ENCODE data around the gene SPINK1.

- no peak for TF ChIP-seq POLR2A (IDR thresholded peaks at IDR 0.05)
- TF ChIP-seq, protein P1, sequence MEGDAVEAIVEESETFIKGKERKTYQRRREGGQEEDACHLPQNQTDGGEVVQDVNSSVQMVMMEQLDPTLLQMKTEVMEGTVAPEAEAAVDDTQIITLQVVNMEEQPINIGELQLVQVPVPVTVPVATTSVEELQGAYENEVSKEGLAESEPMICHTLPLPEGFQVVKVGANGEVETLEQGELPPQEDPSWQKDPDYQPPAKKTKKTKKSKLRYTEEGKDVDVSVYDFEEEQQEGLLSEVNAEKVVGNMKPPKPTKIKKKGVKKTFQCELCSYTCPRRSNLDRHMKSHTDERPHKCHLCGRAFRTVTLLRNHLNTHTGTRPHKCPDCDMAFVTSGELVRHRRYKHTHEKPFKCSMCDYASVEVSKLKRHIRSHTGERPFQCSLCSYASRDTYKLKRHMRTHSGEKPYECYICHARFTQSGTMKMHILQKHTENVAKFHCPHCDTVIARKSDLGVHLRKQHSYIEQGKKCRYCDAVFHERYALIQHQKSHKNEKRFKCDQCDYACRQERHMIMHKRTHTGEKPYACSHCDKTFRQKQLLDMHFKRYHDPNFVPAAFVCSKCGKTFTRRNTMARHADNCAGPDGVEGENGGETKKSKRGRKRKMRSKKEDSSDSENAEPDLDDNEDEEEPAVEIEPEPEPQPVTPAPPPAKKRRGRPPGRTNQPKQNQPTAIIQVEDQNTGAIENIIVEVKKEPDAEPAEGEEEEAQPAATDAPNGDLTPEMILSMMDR (IDR thresholded peaks at IDR 0.05 in 4 of 5, conservative IDR thresholded peaks at IDR 0.05 in 1 of 5) = no peak
These were observed 27.1 kb downstream of the SPINK1 start for GRCh38 chr5:147804334-147804733.
